HepG2 (cell line): ENCODE measurements around the gene C20orf202. TPM values are rescaled to one million over a fixed set of nuclear protein-coding genes. Genes with fewer than 3 reads are reported as not detected.
A peak's percentile ranks its signal among the peaks of the same experiment; 100 is the strongest.

ENCODE experiments used
- ATF7 ChIP-seq, 2 experiments: fragments of 450-650 bp in 1 of 2; sonication (generic) in 1 of 2; formaldehyde crosslinking in 1 of 2; IDR thresholded peaks; 2 replicates each; pipeline versions ENCODE4 v1.4.0 to v1.6.1; 2016 to 2020; ENCODE audit warnings: antibody characterized with exemption in 1 of 2, mild to moderate bottlenecking in 1 of 2, missing genetic modification reagents in 1 of 2
- KLF11 ChIP-seq: IDR thresholded peaks from 2 replicates; pipeline ENCODE4 v1.6.1; 2016; ENCODE audit warnings: missing compliant biosample characterization
- KMT2A ChIP-seq: sonication (generic); formaldehyde crosslinking; IDR thresholded peaks from 2 replicates; pipeline ENCODE4 v1.4.0; 2020; ENCODE audit warnings: missing genetic modification reagents
- SUZ12 ChIP-seq: fragments of 150-350 bp; IDR thresholded peaks from 2 replicates; pipeline ENCODE4 v1.6.1; 2014; ENCODE audit warnings: low read depth, low read length
- ZFP62 ChIP-seq: sonication (generic); formaldehyde crosslinking; IDR thresholded peaks from 2 replicates; pipeline ENCODE4 v1.4.0; 2020; ENCODE audit warnings: missing genetic modification reagents
- ZKSCAN1 ChIP-seq: fragments of 150-350 bp; IDR thresholded peaks from 2 replicates; pipeline ENCODE4 v1.6.1; 2014; ENCODE audit warnings: low read length
- ZNF251 ChIP-seq: sonication (generic); formaldehyde crosslinking; IDR thresholded peaks from 2 replicates; pipeline ENCODE4 v1.9.0; 2021; ENCODE audit warnings: mild to moderate bottlenecking, missing genetic modification reagents
- ZNF766 ChIP-seq: sonication (generic); formaldehyde crosslinking; IDR thresholded peaks from 2 replicates; pipeline ENCODE4 v1.5.0; 2020; ENCODE audit warnings: missing genetic modification reagents, borderline replicate concordance
- ZSCAN25 ChIP-seq: sonication (generic); formaldehyde crosslinking; IDR thresholded peaks from 2 replicates; pipeline ENCODE4 v1.8.0; 2022; ENCODE audit warnings: mild to moderate bottlenecking, missing genetic modification reagents
- polyA plus RNA-seq, 8 experiments: library from polyadenylated mRNA; depleted of rRNA in 3 of 8; stranded (reverse) in 7 of 8; unstranded in 1 of 8; fragments of >200 nt; fragmentation: Illumina TruSeq in 4 of 8; extraction: Trizol in 4 of 8; gene quantifications; 2 replicates each; pipeline versions ENCODE4 v1.2.1 to v1.2.3, GENCODE V29; 2011 to 2016; ENCODE audit warnings: low read depth in 4 of 8, missing spikeins in 1 of 8, mixed read lengths in 1 of 8; ENCODE audit not compliant: insufficient read depth in 1 of 8
- total RNA-seq, 5 experiments: library from RNA; depleted of rRNA; stranded (reverse); fragments of >200 nt; fragmentation: Illumina TruSeq; extraction: Trizol; gene quantifications; 2 replicates each; pipeline ENCODE4 v1.2.3, GENCODE V29; 2016; ENCODE audit warnings: low read depth in 1 of 5
- TF ChIP-seq, protein P1 (sequence below): sonication (generic); formaldehyde crosslinking; IDR thresholded peaks from 2 replicates; pipeline ENCODE4 v1.8.1; 2022; ENCODE audit warnings: low read depth, mild to moderate bottlenecking, missing genetic modification reagents
- TF ChIP-seq, protein P2 (sequence below): sonication (generic); formaldehyde crosslinking; IDR thresholded peaks from 2 replicates; pipeline ENCODE4 v1.5.0; 2020; ENCODE audit warnings: mild to moderate bottlenecking, missing genetic modification reagents, borderline replicate concordance
- TF ChIP-seq, protein P3 (sequence below): sonication (generic); formaldehyde crosslinking; IDR thresholded peaks from 2 replicates; pipeline ENCODE4 v1.9.0; 2022; ENCODE audit warnings: missing genetic modification reagents, mild to moderate bottlenecking, borderline replicate concordance
- TF ChIP-seq, protein P4 (sequence below): sonication (generic); formaldehyde crosslinking; IDR thresholded peaks from 2 replicates; pipeline ENCODE4 v1.8.1; 2023; ENCODE audit warnings: mild to moderate bottlenecking, missing genetic modification reagents, borderline replicate concordance

The C20orf202 gene
- total and polyA plus RNA-seq, 2 of the 13 experiments (the other 11 are each of a cell fraction or from before 2014, with no cell fraction given) = 0.20 to 1.2 TPM

DNA sequence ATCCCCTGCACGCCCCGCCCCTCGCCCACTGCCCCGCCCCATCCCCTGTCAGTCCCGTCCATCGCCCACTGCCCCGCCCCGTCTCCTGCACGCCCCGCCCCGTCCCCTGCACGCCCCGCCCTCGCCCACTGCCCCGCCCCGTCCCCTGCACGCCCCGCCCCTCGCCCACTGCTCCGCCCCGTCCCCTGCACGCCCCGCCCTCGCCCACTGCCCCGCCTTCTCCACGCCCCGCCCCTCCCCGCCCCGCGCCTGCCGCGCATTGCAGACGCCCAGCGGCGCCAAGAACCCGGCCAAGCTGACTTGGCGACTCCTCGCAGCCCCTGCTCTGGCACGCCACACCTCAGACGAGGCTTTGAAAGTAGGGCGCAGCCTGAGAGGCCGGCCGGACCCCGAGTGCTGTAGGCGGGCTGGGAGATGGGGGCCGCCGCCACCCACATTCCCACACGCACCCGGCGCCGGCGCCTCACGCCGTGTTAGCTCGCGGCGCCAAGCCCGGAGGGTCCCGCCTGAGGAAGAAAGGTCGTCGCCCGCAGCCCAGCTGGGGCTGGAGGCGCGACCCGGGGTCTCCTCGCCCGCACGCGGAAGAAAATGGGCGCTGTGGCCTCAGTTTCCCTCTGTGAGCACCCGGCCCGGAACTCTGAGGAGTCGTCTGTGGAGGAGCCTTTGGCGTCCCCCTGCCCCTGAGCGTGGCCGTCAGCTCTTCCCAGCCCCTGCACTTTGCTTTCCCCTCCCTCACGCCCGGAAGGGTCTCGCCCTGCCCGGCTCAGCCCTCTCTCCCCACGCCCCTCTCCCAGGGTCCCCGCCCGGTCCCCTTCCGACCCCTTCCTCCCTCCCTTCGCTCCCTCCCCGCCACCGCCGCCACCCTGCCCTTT lies 22.8 kb downstream of the C20orf202 start, which contains the start of gene RAD21L1 (continued):
- TF ChIP-seq SUZ12 (no peak), ZNF251 (CRISPR knock-in tag) (no peak), ZKSCAN1 (no peak), ZFP62 (CRISPR knock-in tag) (no peak), KLF11 (CRISPR knock-in tag) (no peak), ATF7 (IDR thresholded peaks at IDR 0.05) (no peak), ATF7 (CRISPR knock-in tag; IDR thresholded peaks at IDR 0.05) (peak; percentile 54), ZNF766 (CRISPR knock-in tag) (no peak), KMT2A (CRISPR knock-in tag) (no peak), ZSCAN25 (CRISPR knock-in tag) (no peak)
- TF ChIP-seq, protein P1, sequence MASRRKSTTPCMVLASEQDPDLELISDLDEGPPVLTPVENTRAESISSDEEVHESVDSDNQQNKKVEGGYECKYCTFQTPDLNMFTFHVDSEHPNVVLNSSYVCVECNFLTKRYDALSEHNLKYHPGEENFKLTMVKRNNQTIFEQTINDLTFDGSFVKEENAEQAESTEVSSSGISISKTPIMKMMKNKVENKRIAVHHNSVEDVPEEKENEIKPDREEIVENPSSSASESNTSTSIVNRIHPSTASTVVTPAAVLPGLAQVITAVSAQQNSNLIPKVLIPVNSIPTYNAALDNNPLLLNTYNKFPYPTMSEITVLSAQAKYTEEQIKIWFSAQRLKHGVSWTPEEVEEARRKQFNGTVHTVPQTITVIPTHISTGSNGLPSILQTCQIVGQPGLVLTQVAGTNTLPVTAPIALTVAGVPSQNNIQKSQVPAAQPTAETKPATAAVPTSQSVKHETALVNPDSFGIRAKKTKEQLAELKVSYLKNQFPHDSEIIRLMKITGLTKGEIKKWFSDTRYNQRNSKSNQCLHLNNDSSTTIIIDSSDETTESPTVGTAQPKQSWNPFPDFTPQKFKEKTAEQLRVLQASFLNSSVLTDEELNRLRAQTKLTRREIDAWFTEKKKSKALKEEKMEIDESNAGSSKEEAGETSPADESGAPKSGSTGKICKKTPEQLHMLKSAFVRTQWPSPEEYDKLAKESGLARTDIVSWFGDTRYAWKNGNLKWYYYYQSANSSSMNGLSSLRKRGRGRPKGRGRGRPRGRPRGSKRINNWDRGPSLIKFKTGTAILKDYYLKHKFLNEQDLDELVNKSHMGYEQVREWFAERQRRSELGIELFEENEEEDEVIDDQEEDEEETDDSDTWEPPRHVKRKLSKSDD = no peak
- TF ChIP-seq, protein P2, sequence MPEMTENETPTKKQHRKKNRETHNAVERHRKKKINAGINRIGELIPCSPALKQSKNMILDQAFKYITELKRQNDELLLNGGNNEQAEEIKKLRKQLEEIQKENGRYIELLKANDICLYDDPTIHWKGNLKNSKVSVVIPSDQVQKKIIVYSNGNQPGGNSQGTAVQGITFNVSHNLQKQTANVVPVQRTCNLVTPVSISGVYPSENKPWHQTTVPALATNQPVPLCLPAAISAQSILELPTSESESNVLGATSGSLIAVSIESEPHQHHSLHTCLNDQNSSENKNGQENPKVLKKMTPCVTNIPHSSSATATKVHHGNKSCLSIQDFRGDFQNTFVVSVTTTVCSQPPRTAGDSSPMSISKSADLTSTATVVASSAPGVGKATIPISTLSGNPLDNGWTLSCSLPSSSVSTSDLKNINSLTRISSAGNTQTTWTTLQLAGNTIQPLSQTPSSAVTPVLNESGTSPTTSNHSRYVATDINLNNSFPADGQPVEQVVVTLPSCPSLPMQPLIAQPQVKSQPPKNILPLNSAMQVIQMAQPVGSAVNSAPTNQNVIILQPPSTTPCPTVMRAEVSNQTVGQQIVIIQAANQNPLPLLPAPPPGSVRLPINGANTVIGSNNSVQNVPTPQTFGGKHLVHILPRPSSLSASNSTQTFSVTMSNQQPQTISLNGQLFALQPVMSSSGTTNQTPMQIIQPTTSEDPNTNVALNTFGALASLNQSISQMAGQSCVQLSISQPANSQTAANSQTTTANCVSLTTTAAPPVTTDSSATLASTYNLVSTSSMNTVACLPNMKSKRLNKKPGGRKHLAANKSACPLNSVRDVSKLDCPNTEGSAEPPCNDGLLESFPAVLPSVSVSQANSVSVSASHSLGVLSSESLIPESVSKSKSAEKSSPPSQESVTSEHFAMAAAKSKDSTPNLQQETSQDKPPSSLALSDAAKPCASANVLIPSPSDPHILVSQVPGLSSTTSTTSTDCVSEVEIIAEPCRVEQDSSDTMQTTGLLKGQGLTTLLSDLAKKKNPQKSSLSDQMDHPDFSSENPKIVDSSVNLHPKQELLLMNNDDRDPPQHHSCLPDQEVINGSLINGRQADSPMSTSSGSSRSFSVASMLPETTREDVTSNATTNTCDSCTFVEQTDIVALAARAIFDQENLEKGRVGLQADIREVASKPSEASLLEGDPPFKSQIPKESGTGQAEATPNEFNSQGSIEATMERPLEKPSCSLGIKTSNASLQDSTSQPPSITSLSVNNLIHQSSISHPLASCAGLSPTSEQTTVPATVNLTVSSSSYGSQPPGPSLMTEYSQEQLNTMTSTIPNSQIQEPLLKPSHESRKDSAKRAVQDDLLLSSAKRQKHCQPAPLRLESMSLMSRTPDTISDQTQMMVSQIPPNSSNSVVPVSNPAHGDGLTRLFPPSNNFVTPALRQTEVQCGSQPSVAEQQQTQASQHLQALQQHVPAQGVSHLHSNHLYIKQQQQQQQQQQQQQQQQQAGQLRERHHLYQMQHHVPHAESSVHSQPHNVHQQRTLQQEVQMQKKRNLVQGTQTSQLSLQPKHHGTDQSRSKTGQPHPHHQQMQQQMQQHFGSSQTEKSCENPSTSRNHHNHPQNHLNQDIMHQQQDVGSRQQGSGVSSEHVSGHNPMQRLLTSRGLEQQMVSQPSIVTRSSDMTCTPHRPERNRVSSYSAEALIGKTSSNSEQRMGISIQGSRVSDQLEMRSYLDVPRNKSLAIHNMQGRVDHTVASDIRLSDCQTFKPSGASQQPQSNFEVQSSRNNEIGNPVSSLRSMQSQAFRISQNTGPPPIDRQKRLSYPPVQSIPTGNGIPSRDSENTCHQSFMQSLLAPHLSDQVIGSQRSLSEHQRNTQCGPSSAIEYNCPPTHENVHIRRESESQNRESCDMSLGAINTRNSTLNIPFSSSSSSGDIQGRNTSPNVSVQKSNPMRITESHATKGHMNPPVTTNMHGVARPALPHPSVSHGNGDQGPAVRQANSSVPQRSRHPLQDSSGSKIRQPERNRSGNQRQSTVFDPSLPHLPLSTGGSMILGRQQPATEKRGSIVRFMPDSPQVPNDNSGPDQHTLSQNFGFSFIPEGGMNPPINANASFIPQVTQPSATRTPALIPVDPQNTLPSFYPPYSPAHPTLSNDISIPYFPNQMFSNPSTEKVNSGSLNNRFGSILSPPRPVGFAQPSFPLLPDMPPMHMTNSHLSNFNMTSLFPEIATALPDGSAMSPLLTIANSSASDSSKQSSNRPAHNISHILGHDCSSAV (CRISPR knock-in tag) = no peak
- TF ChIP-seq, protein P3, sequence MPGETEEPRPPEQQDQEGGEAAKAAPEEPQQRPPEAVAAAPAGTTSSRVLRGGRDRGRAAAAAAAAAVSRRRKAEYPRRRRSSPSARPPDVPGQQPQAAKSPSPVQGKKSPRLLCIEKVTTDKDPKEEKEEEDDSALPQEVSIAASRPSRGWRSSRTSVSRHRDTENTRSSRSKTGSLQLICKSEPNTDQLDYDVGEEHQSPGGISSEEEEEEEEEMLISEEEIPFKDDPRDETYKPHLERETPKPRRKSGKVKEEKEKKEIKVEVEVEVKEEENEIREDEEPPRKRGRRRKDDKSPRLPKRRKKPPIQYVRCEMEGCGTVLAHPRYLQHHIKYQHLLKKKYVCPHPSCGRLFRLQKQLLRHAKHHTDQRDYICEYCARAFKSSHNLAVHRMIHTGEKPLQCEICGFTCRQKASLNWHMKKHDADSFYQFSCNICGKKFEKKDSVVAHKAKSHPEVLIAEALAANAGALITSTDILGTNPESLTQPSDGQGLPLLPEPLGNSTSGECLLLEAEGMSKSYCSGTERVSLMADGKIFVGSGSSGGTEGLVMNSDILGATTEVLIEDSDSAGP = peak; percentile 44; the same call in 1 of the 2 replicates
- TF ChIP-seq, protein P4, sequence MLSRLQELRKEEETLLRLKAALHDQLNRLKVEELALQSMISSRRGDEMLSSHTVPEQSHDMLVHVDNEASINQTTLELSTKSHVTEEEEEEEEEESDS = no peak
